Renal cortical epithelial cell (primary cell): ENCODE results near the gene FAHD2A. TPM values are rescaled to one million over a fixed set of nuclear protein-coding genes. Genes with fewer than 3 reads are reported as not detected.
"Not testable (repeated sequence)": the region's sequence is repeated elsewhere in the genome, so short reads cannot be mapped to it uniquely, and the experiment has no call there.

Source experiments
- DNase-seq: peaks from one replicate; pipeline ENCODE4 v3.0.0-alpha.2; 2011; ENCODE audit warnings: low read depth
- total RNA-seq: library from RNA; depleted of rRNA; stranded (reverse); fragments of >200 nt; gene quantifications from 2 replicates; pipeline ENCODE4 v1.2.3, GENCODE V29; 2014

The FAHD2A gene
- total RNA-seq, 1 donor from 2014 or later = 16.4 TPM

GRCh38 chr2:95390881-95391321, 11.6 kb upstream of the FAHD2A start:
- DNase-seq = no peak

- DNase-seq = no peak
Observed at GRCh38 chr2:95391641-95392310, 10.7 kb upstream of the FAHD2A start.

- no peak for DNase-seq
Observed at GRCh38 chr2:95392320-95392719, 10.2 kb upstream of the FAHD2A start.

- no peak for DNase-seq
Observed at GRCh38 chr2:95392730-95393455, 9.6 kb upstream of the FAHD2A start.

GRCh38 chr2:95393901-95394300, 8.6 kb upstream of the FAHD2A start:
- no peak for DNase-seq

- DNase-seq = no peak
Observed at GRCh38 chr2:95399061-95399460, 3.4 kb upstream of the FAHD2A start.

GRCh38 chr2:95401480-95401879, 1.0 kb upstream of the FAHD2A start:
- DNase-seq = no peak

GRCh38 chr2:95402004-95402369, 521 bp upstream of the FAHD2A start:
- not testable (repeated sequence) for DNase-seq

GRCh38 chr2:95403204-95403721, 755 bp downstream of the FAHD2A start:
- DNase-seq = peak; percentile 18

- not testable (repeated sequence) for DNase-seq
Observed at GRCh38 chr2:95403824-95404223, 1.3 kb downstream of the FAHD2A start.

GRCh38 chr2:95404676-95405075, 2.2 kb downstream of the FAHD2A start:
- not testable (repeated sequence) for DNase-seq

GRCh38 chr2:95411239-95411638, 8.7 kb downstream of the FAHD2A start:
- peak; percentile 62 for DNase-seq

GRCh38 chr2:95414015-95414594, 11.6 kb downstream of the FAHD2A start:
- DNase-seq = peak; percentile 47

GRCh38 chr2:95415138-95415537, 12.6 kb downstream of the FAHD2A start:
- DNase-seq = not testable (repeated sequence)

- DNase-seq = not testable (repeated sequence)
Observed at GRCh38 chr2:95415561-95415960, 13.1 kb downstream of the FAHD2A start.

- DNase-seq = not testable (repeated sequence)
Observed at GRCh38 chr2:95427196-95427867, 24.8 kb downstream of the FAHD2A start.

GRCh38 chr2:95429748-95430467, 27.4 kb downstream of the FAHD2A start:
- DNase-seq = not testable (repeated sequence)

GRCh38 chr2:95433373-95433772, 30.9 kb downstream of the FAHD2A start:
- DNase-seq = not testable (repeated sequence)

GRCh38 chr2:95433973-95434372, 31.5 kb downstream of the FAHD2A start:
- peak; percentile 27 for DNase-seq

GRCh38 chr2:95434507-95435076, 32.1 kb downstream of the FAHD2A start:
- peak; percentile 80 for DNase-seq
